Gastrocnemius medialis (tissue), 4 donors: ENCODE data around the gene RBM19. TPM values are rescaled to one million over a fixed set of nuclear protein-coding genes. Genes with fewer than 3 reads are reported as not detected.
"Not testable (repeated sequence)": the region's sequence is repeated elsewhere in the genome, so short reads cannot be mapped to it uniquely, and the experiment has no call there.

Experiments used
- ATAC-seq, 2 donors: fragments of 150-250 bp; one replicate each; pipeline ENCODE4 v1.9.1; 2016
- DNase-seq, 2 donors: peaks; one replicate each; pipeline ENCODE4 v3.0.0-alpha.2; 2019
- H3K27ac ChIP-seq, 4 donors: fragments of 200-600 bp; sonication (generic); 1 replicate in 1 of 4; 2 replicates in 3 of 4; pipeline ENCODE4 v1.5.1; 2016 to 2018; ENCODE audit warnings: mild to moderate bottlenecking in 2 of 4, moderate library complexity in 1 of 4
- H3K27me3 ChIP-seq, 3 donors: fragments of 200-600 bp; sonication (generic) in 2 of 3; 1 replicate in 1 of 3; 2 replicates in 2 of 3; pipeline versions ENCODE4 v1.5.1 to v1.6.0; 2016 to 2019; ENCODE audit warnings: mild to moderate bottlenecking in 1 of 3, moderate library complexity in 1 of 3
- H3K36me3 ChIP-seq, 2 donors: fragments of 200-600 bp; sonication (generic) in 1 of 2; one replicate each; pipeline ENCODE4 v1.5.1; 2017 to 2018
- H3K4me1 ChIP-seq, 2 donors: fragments of 200-600 bp; sonication (generic) in 1 of 2; one replicate each; pipeline ENCODE4 v1.5.1; 2016 to 2017; ENCODE audit warnings: mild to moderate bottlenecking in 2 of 2
- H3K4me3 ChIP-seq, 4 donors: fragments of 200-600 bp; sonication (generic) in 3 of 4; 1 replicate in 1 of 4; 2 replicates in 3 of 4; pipeline ENCODE4 v1.5.1; 2016 to 2019; ENCODE audit warnings: mild to moderate bottlenecking in 2 of 4
- H3K9me3 ChIP-seq, 3 donors: fragments of 200-600 bp; sonication (generic) in 2 of 3; 1 replicate in 1 of 3; 2 replicates in 2 of 3; pipeline ENCODE4 v1.5.1; 2016 to 2019
- CTCF ChIP-seq, 5 experiments: fragments of 450-650 bp in 3 of 5; fragments of 200-600 bp in 2 of 5; sonication (generic) in 2 of 5; IDR thresholded peaks in 4 of 5; conservative IDR thresholded peaks in 1 of 5; 1 replicate in 4 of 5; 2 replicates in 1 of 5; pipeline ENCODE4 v1.5.1; 2016 to 2019; ENCODE audit warnings: antibody characterized with exemption in 5 of 5, mild to moderate bottlenecking in 3 of 5, moderate library complexity in 3 of 5
- POLR2A ChIP-seq, 2 donors: fragments of 450-650 bp; IDR thresholded peaks; one replicate each; pipeline ENCODE4 v1.6.1; 2017; ENCODE audit warnings: antibody characterized with exemption in 2 of 2, mild to moderate bottlenecking in 2 of 2, moderate library complexity in 2 of 2
- in situ Hi-C, 4 donors: fragments of 200-750 bp; cut with MboI; loops; one replicate each; pipeline versions ENCODE4 v1.15.0 to v1.8.0; 2017; ENCODE audit warnings: low sequenced_read_pairs in 4 of 4
- intact Hi-C: fragments of 100-400 bp; cut with DNase I; formaldehyde crosslinking; loops from one replicate; pipeline ENCODE4 v1.15.1; 2023; ENCODE audit warnings: low total_unique reads
- total RNA-seq, 4 donors: library from RNA; depleted of rRNA; stranded (reverse); fragments of >200 nt; gene quantifications; one replicate each; pipeline versions ENCODE4 v1.1.0 to v1.2.3, GENCODE V29; 2016

RBM19 gene
- total RNA-seq, 4 donors from 2014 or later: 21.2 to 28.3 (median 26.8) TPM

GRCh38 chr12:113906411-113907200 is 59.5 kb downstream of the RBM19 start:
- H3K9me3 ChIP-seq: no peaks in the 10 kb centered on the region
- DNase-seq (no peak), ATAC-seq (no peak)
- H3K36me3 ChIP-seq: peaks cover 0 to 26% of the 10 kb centered on the region in 2 donors
- H3K4me3 ChIP-seq: no peak overlapping the region
- in situ Hi-C loops (loop anchor here (25.0 kb wide), 1 partner anchor 444 kb away; the partner anchor contains the start of gene LHX5 (in 4 of the 4)), intact Hi-C loops (no loop called here)
- TF ChIP-seq CTCF (IDR thresholded peaks at IDR 0.05 in 4 of 5, conservative IDR thresholded peaks at IDR 0.05 in 1 of 5): no peak
- TF ChIP-seq POLR2A (IDR thresholded peaks at IDR 0.05): no peak
- H3K27ac ChIP-seq: no peak overlapping the region
- no peaks in the 10 kb centered on the region for H3K27me3 ChIP-seq
- H3K4me1 ChIP-seq: no peaks in the 10 kb centered on the region

DNA sequence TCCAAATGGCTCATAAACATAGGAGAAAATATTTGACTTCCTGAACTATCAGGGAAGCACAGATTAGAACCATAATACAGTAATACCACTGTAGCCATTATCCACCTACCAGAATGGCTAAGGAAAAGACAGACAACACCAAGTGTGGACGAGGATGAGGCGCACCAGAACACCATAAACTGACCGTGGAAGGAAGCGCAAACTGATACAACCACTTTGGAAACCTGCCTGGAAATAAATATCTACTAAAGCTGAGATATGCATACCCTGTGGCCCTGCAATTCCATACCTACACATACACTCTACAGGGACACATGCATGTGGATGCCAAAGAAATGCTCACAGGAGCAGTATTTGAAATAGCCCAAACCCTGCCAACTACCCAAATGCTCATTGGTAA is 60.3 kb downstream of the RBM19 start:
- Histone ChIP-seq H3K36me3 (peaks cover 0 to 20% of the 10 kb centered on the region in 2 donors), H3K4me3 (no peak overlapping the region), H3K9me3 (no peaks in the 10 kb centered on the region), H3K27ac (no peak overlapping the region), H3K27me3 (no peaks in the 10 kb centered on the region), H3K4me1 (no peaks in the 10 kb centered on the region)
- TF ChIP-seq POLR2A (IDR thresholded peaks at IDR 0.05): no peak
- TF ChIP-seq CTCF (IDR thresholded peaks at IDR 0.05 in 4 of 5, conservative IDR thresholded peaks at IDR 0.05 in 1 of 5): no peak
- in situ Hi-C loops: loop anchor here (25.0 kb wide), 1 partner anchor 444 kb away; the partner anchor contains the start of gene LHX5 (in 4 of the 4)
- ATAC-seq (no peak), DNase-seq (no peak)
- intact Hi-C loops: no loop called here

GRCh38 chr12:113903381-113903863 is 62.7 kb downstream of the RBM19 start:
- TF ChIP-seq CTCF (IDR thresholded peaks at IDR 0.05 in 4 of 5, conservative IDR thresholded peaks at IDR 0.05 in 1 of 5): no peak
- TF ChIP-seq POLR2A (IDR thresholded peaks at IDR 0.05): no peak
- Histone ChIP-seq H3K27ac (no peak overlapping the region), H3K27me3 (no peaks in the 10 kb centered on the region), H3K9me3 (no peaks in the 10 kb centered on the region), H3K36me3 (peaks cover 0 to 14% of the 10 kb centered on the region in 2 donors), H3K4me1 (no peaks in the 10 kb centered on the region), H3K4me3 (no peak overlapping the region)
- DNase-seq (no peak), ATAC-seq (no peak)
- intact Hi-C loops: no loop called here
- in situ Hi-C loops: loop anchor here (25.0 kb wide), 1 partner anchor 441 kb away; the partner anchor contains the start of gene LHX5 (in 4 of the 4)

- peaks cover 0 to 14% of the 10 kb centered on the region in 2 donors for H3K36me3 ChIP-seq
- H3K27ac ChIP-seq, H3K4me1 ChIP-seq, H3K9me3 ChIP-seq, DNase-seq, ATAC-seq, intact Hi-C loops, H3K4me3 ChIP-seq, H3K27me3 ChIP-seq: not testable (repeated sequence)
- in situ Hi-C loops: loop anchor here (25.0 kb wide), 1 partner anchor 439 kb away; the partner anchor contains the start of gene LHX5 (in 4 of the 4)
These were observed 64.8 kb downstream of the RBM19 start for GRCh38 chr12:113901319-113901718.

DNA sequence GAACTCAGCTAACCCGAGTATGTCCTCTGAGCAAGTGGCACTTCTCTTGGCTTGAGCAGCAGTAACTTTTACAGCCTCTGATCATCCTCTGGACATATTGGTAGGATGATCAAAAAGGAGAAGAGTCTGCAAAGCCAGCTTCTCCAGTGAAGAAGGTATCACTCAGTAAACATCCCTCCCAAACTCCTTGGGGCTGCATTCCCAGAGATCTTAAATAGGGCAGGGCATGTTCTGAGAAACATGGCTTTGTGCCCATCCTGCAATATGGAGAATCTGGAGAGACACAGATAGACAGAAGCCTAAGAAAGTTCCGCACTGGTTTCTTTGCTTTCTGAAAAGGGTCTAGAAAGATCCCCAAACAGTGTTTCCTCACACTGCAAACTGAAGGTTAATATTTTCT is 65.4 kb downstream of the RBM19 start:
- DNase-seq (no peak), ATAC-seq (no peak)
- no peak overlapping the region for H3K27ac ChIP-seq
- H3K9me3 ChIP-seq: no peaks in the 10 kb centered on the region
- no peaks in the 10 kb centered on the region for H3K27me3 ChIP-seq
- in situ Hi-C loops: loop anchor here (25.0 kb wide), 1 partner anchor 438 kb away; the partner anchor contains the start of gene LHX5 (in 4 of the 4)
- no peak overlapping the region for H3K4me3 ChIP-seq
- intact Hi-C loops: no loop called here
- no peak for TF ChIP-seq CTCF (IDR thresholded peaks at IDR 0.05 in 4 of 5, conservative IDR thresholded peaks at IDR 0.05 in 1 of 5)
- no peak for TF ChIP-seq POLR2A (IDR thresholded peaks at IDR 0.05)
- no peaks in the 10 kb centered on the region for H3K4me1 ChIP-seq
- H3K36me3 ChIP-seq: peaks cover 0 to 14% of the 10 kb centered on the region in 2 donors
